Panc1 (cell line): ENCODE measurements around the gene CDH23. TPM values are rescaled to one million over a fixed set of nuclear protein-coding genes. Genes with fewer than 3 reads are reported as not detected.

ENCODE experiments used
- ATAC-seq: fragments of 200-7000 bp; cut with Tn5 transposase; 2 replicates; pipeline ENCODE4 v1.9.1; 2020; ENCODE audit warnings: mild to moderate bottlenecking, moderate library complexity
- BruUV-seq: library from RNA; stranded (reverse); fragments of 400-500 nt; replicated peaks from 2 replicates; lab custom pipeline; 2021; lab: Mats Ljungman, UMichigan
- CTCF ChIA-PET: fragments of 300-600 bp; sonication (Branson Sonifier 250); formaldehyde crosslinking; loops from one replicate; lab custom pipeline; 2022; ENCODE audit warnings: antibody characterized with exemption; lab: Charles Lee
- POLR2A ChIA-PET: fragments of 300-600 bp; sonication (Branson Sonifier 250); formaldehyde crosslinking; loops from one replicate; lab custom pipeline; 2022; ENCODE audit warnings: antibody characterized with exemption; lab: Charles Lee
- DNase-seq: peaks from one replicate; pipeline ENCODE4 v3.0.0-alpha.2; 2010; ENCODE audit warnings: low read depth, low spot score
- H3K27ac ChIP-seq: 2 replicates; pipeline ENCODE4 v1.5.1; 2011; ENCODE audit warnings: mild to moderate bottlenecking, low read length, inconsistent platforms
- H3K27me3 ChIP-seq: fragments of 200-500 bp; sonication (Bioruptor generic); 2 replicates; pipeline ENCODE4 v1.6.0; 2014; ENCODE audit warnings: low read length, inconsistent platforms; ENCODE audit not compliant: control insufficient read depth, insufficient read depth
- H3K36me3 ChIP-seq: fragments of 200-500 bp; sonication (Bioruptor generic); 2 replicates; pipeline ENCODE4 v1.5.1; 2014; ENCODE audit warnings: inconsistent platforms, mild to moderate bottlenecking, low read length, moderate library complexity; ENCODE audit not compliant: control insufficient read depth, insufficient read depth
- H3K4me1 ChIP-seq: 2 replicates; pipeline ENCODE4 v1.5.1; 2011; ENCODE audit warnings: inconsistent platforms, mild to moderate bottlenecking, low read length, moderate library complexity; ENCODE audit not compliant: control insufficient read depth, insufficient read depth
- H3K4me3 ChIP-seq, 2 experiments: 2 replicates each; pipeline ENCODE4 v1.5.1; 2011 to 2012; ENCODE audit warnings: low read depth in 2 of 2, low read length in 2 of 2, mild to moderate bottlenecking in 2 of 2, inconsistent platforms in 1 of 2, moderate library complexity in 1 of 2
- H3K9me3 ChIP-seq: fragments of 200-500 bp; sonication (Bioruptor generic); 2 replicates; pipeline ENCODE4 v1.5.1; 2014; ENCODE audit warnings: low read depth, mild to moderate bottlenecking, inconsistent platforms, low read length, moderate library complexity; ENCODE audit not compliant: control insufficient read depth, insufficient read depth
- POLR2AphosphoS5 ChIP-seq: IDR thresholded peaks from 2 replicates; pipeline ENCODE4 v1.6.1; 2012; ENCODE audit warnings: mild to moderate bottlenecking, low read depth, low read length, moderate library complexity
- SIN3A ChIP-seq: IDR thresholded peaks from 2 replicates; pipeline ENCODE4 v1.6.1; 2012; ENCODE audit warnings: low read depth, mild to moderate bottlenecking, low read length, moderate library complexity, borderline replicate concordance; ENCODE audit not compliant: insufficient read depth
- TCF7L2 ChIP-seq: IDR thresholded peaks from 2 replicates; pipeline ENCODE4 v1.6.1; 2011; ENCODE audit warnings: mild to moderate bottlenecking, low read depth, low read length, inconsistent platforms
- in situ Hi-C: cut with HindIII; loops from 2 replicates; pipeline ENCODE4 v1.10.0; 2016; ENCODE audit warnings: low sequenced_read_pairs, low pct_unique_long_range_greater_than_20kb
- intact Hi-C: fragments of 100-400 bp; cut with micrococcal nuclease; formaldehyde crosslinking; loops from one replicate; pipeline ENCODE4 v1.10.0; 2022; ENCODE audit not compliant: unreplicated experiment
- total RNA-seq: library from RNA; stranded (reverse); gene quantifications from one replicate; pipeline ENCODE4 v1.2.1, GENCODE V29; 2021; ENCODE audit not compliant: unreplicated experiment
- TF ChIP-seq, protein P1 (sequence below): fragments of 450-650 bp; IDR thresholded peaks from 2 replicates; pipeline ENCODE4 v1.5.1; 2017; ENCODE audit warnings: mild to moderate bottlenecking
- TF ChIP-seq, protein P2 (sequence below), 2 experiments: IDR thresholded peaks; 2 replicates each; pipeline ENCODE4 v1.6.1; 2011 to 2012; ENCODE audit warnings: low read depth in 2 of 2, control low read depth in 1 of 2, low read length in 1 of 2, mild to moderate bottlenecking in 1 of 2, moderate library complexity in 1 of 2; ENCODE audit not compliant: insufficient read depth in 1 of 2

CDH23 gene
- total RNA-seq, 1 experiment from 2014 or later = 2.7 TPM

DNA sequence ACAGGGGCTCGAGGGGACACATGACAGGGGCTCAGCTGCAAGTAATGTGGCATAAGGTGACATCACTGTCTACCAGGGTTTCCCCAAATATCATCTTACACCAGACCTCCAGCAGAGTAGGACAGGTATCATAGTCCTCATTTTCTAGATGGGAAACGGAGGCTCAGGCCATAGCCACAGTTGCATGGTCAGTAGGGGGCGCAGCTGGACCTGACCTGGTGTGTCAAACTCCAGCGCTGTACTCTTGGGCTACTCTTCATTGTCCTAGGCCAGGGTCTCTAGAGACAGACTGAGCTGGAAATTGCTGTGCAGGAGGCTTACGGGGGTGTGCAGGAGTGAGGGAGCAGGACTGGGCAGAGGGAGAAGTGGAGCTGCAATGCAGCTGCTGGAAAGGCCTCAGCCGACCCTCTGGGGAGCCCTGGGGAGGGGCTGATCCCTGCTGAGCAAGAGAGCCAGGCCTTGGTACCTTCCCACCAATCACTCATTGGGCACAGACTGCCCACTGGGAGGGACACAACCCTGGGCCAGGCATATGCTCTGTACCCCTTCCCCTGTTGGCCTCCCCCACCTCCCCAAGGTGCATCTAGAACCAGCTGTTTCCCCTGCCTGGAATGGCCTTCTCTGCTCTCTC, 89.9 kb downstream of the CDH23 start:
- H3K9me3 ChIP-seq = peaks cover 6% of the 10 kb centered on the region; the same call in 1 of the 2 replicates
- H3K4me1 ChIP-seq = no peaks in the 10 kb centered on the region
- TF ChIP-seq SIN3A = no peak
- TF ChIP-seq, protein P1, sequence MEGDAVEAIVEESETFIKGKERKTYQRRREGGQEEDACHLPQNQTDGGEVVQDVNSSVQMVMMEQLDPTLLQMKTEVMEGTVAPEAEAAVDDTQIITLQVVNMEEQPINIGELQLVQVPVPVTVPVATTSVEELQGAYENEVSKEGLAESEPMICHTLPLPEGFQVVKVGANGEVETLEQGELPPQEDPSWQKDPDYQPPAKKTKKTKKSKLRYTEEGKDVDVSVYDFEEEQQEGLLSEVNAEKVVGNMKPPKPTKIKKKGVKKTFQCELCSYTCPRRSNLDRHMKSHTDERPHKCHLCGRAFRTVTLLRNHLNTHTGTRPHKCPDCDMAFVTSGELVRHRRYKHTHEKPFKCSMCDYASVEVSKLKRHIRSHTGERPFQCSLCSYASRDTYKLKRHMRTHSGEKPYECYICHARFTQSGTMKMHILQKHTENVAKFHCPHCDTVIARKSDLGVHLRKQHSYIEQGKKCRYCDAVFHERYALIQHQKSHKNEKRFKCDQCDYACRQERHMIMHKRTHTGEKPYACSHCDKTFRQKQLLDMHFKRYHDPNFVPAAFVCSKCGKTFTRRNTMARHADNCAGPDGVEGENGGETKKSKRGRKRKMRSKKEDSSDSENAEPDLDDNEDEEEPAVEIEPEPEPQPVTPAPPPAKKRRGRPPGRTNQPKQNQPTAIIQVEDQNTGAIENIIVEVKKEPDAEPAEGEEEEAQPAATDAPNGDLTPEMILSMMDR = peak; percentile 86
- BruUV-seq = no TSS peak
- ATAC-seq (peak; percentile 79), DNase-seq (peak; percentile 4)
- in situ Hi-C loops = no loop called here
- H3K36me3 ChIP-seq = no peaks in the 10 kb centered on the region
- H3K4me3 ChIP-seq = no peak overlapping the region
- H3K27me3 ChIP-seq = peaks cover 4% of the 10 kb centered on the region; the same call in 1 of the 2 replicates
- intact Hi-C loops = no loop called here
- ChIA-PET POLR2A (no interaction called here), CTCF (interaction anchor here (1.3 to 1.6 kb wide), 2 partner anchors 11 to 19 kb away, joined by 3 to 4 read pairs; no protein-coding TSS in a partner anchor)
- no peak overlapping the region for H3K27ac ChIP-seq

DNA sequence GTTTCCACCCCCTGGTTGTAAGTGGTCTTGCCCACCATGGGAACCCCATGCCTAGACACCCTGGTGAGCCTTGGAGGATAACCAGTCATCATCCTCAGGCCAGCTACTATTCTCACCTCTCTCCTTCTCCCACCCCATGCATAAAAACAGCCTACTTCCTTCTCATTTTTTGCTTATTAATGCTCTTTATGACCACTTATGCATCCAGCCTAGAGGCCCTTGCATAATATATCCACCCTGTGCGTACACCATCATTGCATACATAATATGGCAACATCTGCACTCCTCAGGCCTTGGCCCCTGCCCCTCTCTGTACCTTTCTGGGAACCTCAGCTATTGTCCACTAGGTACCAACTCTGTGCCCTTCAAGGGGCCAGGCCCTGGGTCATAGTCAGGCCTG, 91.0 kb downstream of the CDH23 start:
- intact Hi-C loops = no loop called here
- BruUV-seq = no TSS peak
- no peak overlapping the region for H3K27ac ChIP-seq
- ChIA-PET POLR2A (no interaction called here), CTCF (no interaction called here)
- H3K4me1 ChIP-seq = no peaks in the 10 kb centered on the region
- peaks cover 6% of the 10 kb centered on the region; the same call in 1 of the 2 replicates for H3K9me3 ChIP-seq
- no peaks in the 10 kb centered on the region for H3K36me3 ChIP-seq
- TF ChIP-seq TCF7L2 (no peak), SIN3A (no peak), POLR2AphosphoS5 (no peak)
- TF ChIP-seq, protein P1 = no peak
- no peak for DNase-seq
- H3K4me3 ChIP-seq = no peak overlapping the region
- no peak for ATAC-seq
- H3K27me3 ChIP-seq = peaks cover 3% of the 10 kb centered on the region; the same call in 1 of the 2 replicates
- in situ Hi-C loops = no loop called here

DNA sequence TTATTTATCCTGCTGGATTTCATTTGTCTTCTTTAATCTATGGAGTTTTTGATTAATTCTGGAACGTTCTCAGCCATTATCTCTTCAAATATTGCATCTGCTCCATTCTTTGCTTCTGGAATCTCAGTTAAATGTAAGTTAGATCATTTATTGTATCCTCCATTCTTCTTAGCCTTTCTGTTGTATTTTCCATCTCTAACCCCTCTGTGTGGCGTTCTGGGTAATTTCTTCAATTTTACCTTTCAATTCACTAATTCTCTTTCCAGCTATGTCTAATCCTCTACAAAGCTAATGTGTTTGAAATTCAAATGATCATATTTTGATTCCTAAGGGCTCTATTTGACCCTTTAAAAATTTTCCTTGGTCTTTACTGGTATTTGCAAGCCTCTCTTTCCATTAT, 92.4 kb downstream of the CDH23 start:
- no peaks in the 10 kb centered on the region for H3K4me1 ChIP-seq
- TF ChIP-seq TCF7L2 (no peak), POLR2AphosphoS5 (no peak), SIN3A (no peak)
- TF ChIP-seq, protein P1 = no peak
- TF ChIP-seq, protein P2, sequence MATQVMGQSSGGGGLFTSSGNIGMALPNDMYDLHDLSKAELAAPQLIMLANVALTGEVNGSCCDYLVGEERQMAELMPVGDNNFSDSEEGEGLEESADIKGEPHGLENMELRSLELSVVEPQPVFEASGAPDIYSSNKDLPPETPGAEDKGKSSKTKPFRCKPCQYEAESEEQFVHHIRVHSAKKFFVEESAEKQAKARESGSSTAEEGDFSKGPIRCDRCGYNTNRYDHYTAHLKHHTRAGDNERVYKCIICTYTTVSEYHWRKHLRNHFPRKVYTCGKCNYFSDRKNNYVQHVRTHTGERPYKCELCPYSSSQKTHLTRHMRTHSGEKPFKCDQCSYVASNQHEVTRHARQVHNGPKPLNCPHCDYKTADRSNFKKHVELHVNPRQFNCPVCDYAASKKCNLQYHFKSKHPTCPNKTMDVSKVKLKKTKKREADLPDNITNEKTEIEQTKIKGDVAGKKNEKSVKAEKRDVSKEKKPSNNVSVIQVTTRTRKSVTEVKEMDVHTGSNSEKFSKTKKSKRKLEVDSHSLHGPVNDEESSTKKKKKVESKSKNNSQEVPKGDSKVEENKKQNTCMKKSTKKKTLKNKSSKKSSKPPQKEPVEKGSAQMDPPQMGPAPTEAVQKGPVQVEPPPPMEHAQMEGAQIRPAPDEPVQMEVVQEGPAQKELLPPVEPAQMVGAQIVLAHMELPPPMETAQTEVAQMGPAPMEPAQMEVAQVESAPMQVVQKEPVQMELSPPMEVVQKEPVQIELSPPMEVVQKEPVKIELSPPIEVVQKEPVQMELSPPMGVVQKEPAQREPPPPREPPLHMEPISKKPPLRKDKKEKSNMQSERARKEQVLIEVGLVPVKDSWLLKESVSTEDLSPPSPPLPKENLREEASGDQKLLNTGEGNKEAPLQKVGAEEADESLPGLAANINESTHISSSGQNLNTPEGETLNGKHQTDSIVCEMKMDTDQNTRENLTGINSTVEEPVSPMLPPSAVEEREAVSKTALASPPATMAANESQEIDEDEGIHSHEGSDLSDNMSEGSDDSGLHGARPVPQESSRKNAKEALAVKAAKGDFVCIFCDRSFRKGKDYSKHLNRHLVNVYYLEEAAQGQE (IDR thresholded peaks at IDR 0.05; ENCODE audit: insufficient read depth in 1 of 2, low read depth in 2 of 2, low read length in 1 of 2) = no peak
- ATAC-seq (no peak), DNase-seq (no peak)
- BruUV-seq = no TSS peak
- ChIA-PET CTCF (no interaction called here), POLR2A (no interaction called here)
- H3K27ac ChIP-seq = no peak overlapping the region
- intact Hi-C loops = no loop called here
- in situ Hi-C loops = no loop called here
- peaks cover 6% of the 10 kb centered on the region; the same call in 1 of the 2 replicates for H3K9me3 ChIP-seq
- no peaks in the 10 kb centered on the region for H3K36me3 ChIP-seq
- no peaks in the 10 kb centered on the region; the same call in 1 of the 2 replicates for H3K27me3 ChIP-seq
- H3K4me3 ChIP-seq = no peak overlapping the region
